Astrocyte (in vitro differentiated cells and primary cell): ENCODE measurements around the gene PRRT3. TPM values are rescaled to one million over a fixed set of nuclear protein-coding genes. Genes with fewer than 3 reads are reported as not detected.

Experiments
- DNase-seq: peaks from one replicate; pipeline ENCODE4 v3.0.0-alpha.2; 2010; ENCODE audit warnings: low read depth
- FAIRE-seq: peaks from 2 replicates; lab custom pipeline; 2011; peaks lifted over from hg19 to GRCh38; lab: Jason Lieb, UNC
- H2AFZ ChIP-seq: 2 replicates; pipeline ENCODE4 v1.6.0; 2012; ENCODE audit warnings: low read depth, low read length, inconsistent platforms
- H3K27ac ChIP-seq: 2 replicates; pipeline ENCODE4 v1.5.1; 2011; ENCODE audit warnings: low read depth, low read length, inconsistent platforms
- H3K27me3 ChIP-seq: 2 replicates; pipeline ENCODE4 v1.6.0; 2011; ENCODE audit warnings: low read length, inconsistent platforms; ENCODE audit not compliant: insufficient read depth
- H3K36me3 ChIP-seq: 2 replicates; pipeline ENCODE4 v1.5.1; 2011; ENCODE audit warnings: low read length, inconsistent platforms; ENCODE audit not compliant: insufficient read depth
- H3K4me1 ChIP-seq: 2 replicates; pipeline ENCODE4 v1.5.1; 2011; ENCODE audit warnings: low read length, inconsistent platforms; ENCODE audit not compliant: insufficient read depth
- H3K4me2 ChIP-seq: 2 replicates; pipeline ENCODE4 v1.6.0; 2012; ENCODE audit warnings: low read length, inconsistent platforms
- H3K4me3 ChIP-seq: 2 replicates; pipeline ENCODE4 v1.5.1; 2011; ENCODE audit warnings: low read depth, mild to moderate bottlenecking, low read length, inconsistent platforms; ENCODE audit not compliant: insufficient read depth
- H3K79me2 ChIP-seq: 2 replicates; pipeline ENCODE4 v1.6.0; 2012; ENCODE audit warnings: mild to moderate bottlenecking, low read length, inconsistent platforms; ENCODE audit not compliant: insufficient read depth
- H3K9ac ChIP-seq: 2 replicates; pipeline ENCODE4 v1.6.0; 2012; ENCODE audit warnings: mild to moderate bottlenecking, low read length, inconsistent platforms
- H3K9me3 ChIP-seq: 2 replicates; pipeline ENCODE4 v1.5.1; 2012; ENCODE audit warnings: low read depth, mild to moderate bottlenecking, low read length, inconsistent platforms; ENCODE audit not compliant: insufficient read depth
- H4K20me1 ChIP-seq: 2 replicates; pipeline ENCODE4 v1.6.0; 2012; ENCODE audit warnings: low read length, inconsistent platforms; ENCODE audit not compliant: insufficient read depth
- H3K27ac Mint-ChIP-seq: one replicate; pipeline ENCODE4 v1.8.0; 2021; ENCODE audit warnings: mild to moderate bottlenecking, mixed read lengths; ENCODE audit not compliant: unreplicated experiment
- H3K27me3 Mint-ChIP-seq: one replicate; pipeline ENCODE4 v1.8.0; 2021; ENCODE audit warnings: low read depth, mixed read lengths; ENCODE audit not compliant: unreplicated experiment
- H3K36me3 Mint-ChIP-seq: one replicate; pipeline ENCODE4 v1.8.0; 2021; ENCODE audit warnings: low read depth, mixed read lengths; ENCODE audit not compliant: unreplicated experiment
- H3K4me1 Mint-ChIP-seq: one replicate; pipeline ENCODE4 v1.8.0; 2021; ENCODE audit warnings: low read depth, mixed read lengths; ENCODE audit not compliant: unreplicated experiment
- H3K4me3 Mint-ChIP-seq: one replicate; pipeline ENCODE4 v1.8.0; 2021; ENCODE audit warnings: mild to moderate bottlenecking, moderate library complexity, mixed read lengths; ENCODE audit not compliant: unreplicated experiment
- H3K9me3 Mint-ChIP-seq: one replicate; pipeline ENCODE4 v1.8.0; 2021; ENCODE audit warnings: mild to moderate bottlenecking, mixed read lengths; ENCODE audit not compliant: unreplicated experiment
- CTCF ChIP-seq: IDR thresholded peaks from 2 replicates; pipeline ENCODE4 v1.5.1; 2011; ENCODE audit warnings: low read depth, mild to moderate bottlenecking, inconsistent platforms, low read length, moderate library complexity; ENCODE audit not compliant: insufficient read depth
- EZH2 ChIP-seq: IDR thresholded peaks from 2 replicates; pipeline ENCODE4 v1.6.1; 2012; ENCODE audit warnings: mild to moderate bottlenecking, low read length, inconsistent platforms; ENCODE audit not compliant: insufficient read depth
- total RNA-seq: library from RNA; stranded (reverse); gene quantifications from 2 replicates; pipeline ENCODE4 v1.2.1, GENCODE V29; 2021

PRRT3 gene
- total RNA-seq, 1 donor from 2014 or later, result 2.4 TPM

- H4K20me1 ChIP-seq, result no peaks in the 10 kb centered on the region
- H3K9ac ChIP-seq, result no peak overlapping the region
- TF ChIP-seq CTCF (no peak), EZH2 (no peak)
- no peak overlapping the region for H3K27ac ChIP-seq
- H3K79me2 ChIP-seq, result no peaks in the 10 kb centered on the region
- Mint-ChIP-seq H3K4me3 (no peak overlapping the region), H3K36me3 (peaks cover 20% of the 10 kb centered on the region), H3K4me1 (peaks cover 2% of the 10 kb centered on the region), H3K27ac (no peak overlapping the region), H3K27me3 (no peaks in the 10 kb centered on the region), H3K9me3 (no peaks in the 10 kb centered on the region)
- H3K9me3 ChIP-seq, result no peaks in the 10 kb centered on the region
- H3K4me2 ChIP-seq, result no peak overlapping the region
- peaks cover 9% of the 10 kb centered on the region for H3K4me1 ChIP-seq
- H3K27me3 ChIP-seq, result no peaks in the 10 kb centered on the region
- peaks cover 10% of the 10 kb centered on the region for H3K36me3 ChIP-seq
- H3K4me3 ChIP-seq, result no peak overlapping the region
- H2AFZ ChIP-seq, result no peak overlapping the region
- peak; percentile 52 for DNase-seq
- FAIRE-seq, result no peak
Observed at GRCh38 chr3:9965200-9965875, 13.1 kb upstream of the PRRT3 start.

DNA sequence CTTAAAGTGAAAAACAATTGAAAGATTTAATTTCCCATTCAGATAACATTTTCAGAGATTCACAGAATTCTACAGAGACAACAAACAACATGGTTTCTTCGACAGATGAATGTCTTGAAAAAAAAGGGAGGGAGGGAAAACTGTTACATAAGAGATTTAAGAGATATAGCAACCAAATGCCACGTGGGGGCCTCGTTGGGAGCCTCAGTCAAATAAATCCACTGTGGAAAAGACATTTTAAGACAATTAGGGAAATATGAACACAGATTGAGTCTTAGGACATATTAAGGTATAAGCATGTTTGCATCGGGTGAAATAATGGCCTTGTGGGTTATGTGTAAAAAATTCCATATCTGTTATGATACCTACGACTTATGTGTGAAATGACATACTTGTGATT is 5.0 kb upstream of the PRRT3 start:
- H3K9ac ChIP-seq, result no peak overlapping the region
- peaks cover 10% of the 10 kb centered on the region for H3K27me3 Mint-ChIP-seq

More for the DNA sequence above, 5.0 kb upstream of the PRRT3 start:
- Mint-ChIP-seq H3K4me1 (no peaks in the 10 kb centered on the region), H3K9me3 (no peaks in the 10 kb centered on the region), H3K36me3 (peaks cover 2% of the 10 kb centered on the region), H3K4me3 (no peak overlapping the region), H3K27ac (no peak overlapping the region)
- no peak overlapping the region for H3K4me2 ChIP-seq
- FAIRE-seq (no peak), DNase-seq (no peak)
- H3K79me2 ChIP-seq, result no peaks in the 10 kb centered on the region
- H3K9me3 ChIP-seq, result no peaks in the 10 kb centered on the region
- H3K4me1 ChIP-seq, result no peaks in the 10 kb centered on the region
- H3K27me3 ChIP-seq, result no peaks in the 10 kb centered on the region
- no peak overlapping the region for H3K27ac ChIP-seq
- no peaks in the 10 kb centered on the region for H3K36me3 ChIP-seq
- no peak overlapping the region for H2AFZ ChIP-seq
- H3K4me3 ChIP-seq, result no peak overlapping the region
- H4K20me1 ChIP-seq, result no peaks in the 10 kb centered on the region
- TF ChIP-seq CTCF (no peak), EZH2 (no peak)
